ENCODE data around the gene RAP1GDS1.
"Not testable (repeated sequence)": the region's sequence is repeated elsewhere in the genome, so short reads cannot be mapped to it uniquely, and the experiment has no call there.

Gene RAP1GDS1

DNA sequence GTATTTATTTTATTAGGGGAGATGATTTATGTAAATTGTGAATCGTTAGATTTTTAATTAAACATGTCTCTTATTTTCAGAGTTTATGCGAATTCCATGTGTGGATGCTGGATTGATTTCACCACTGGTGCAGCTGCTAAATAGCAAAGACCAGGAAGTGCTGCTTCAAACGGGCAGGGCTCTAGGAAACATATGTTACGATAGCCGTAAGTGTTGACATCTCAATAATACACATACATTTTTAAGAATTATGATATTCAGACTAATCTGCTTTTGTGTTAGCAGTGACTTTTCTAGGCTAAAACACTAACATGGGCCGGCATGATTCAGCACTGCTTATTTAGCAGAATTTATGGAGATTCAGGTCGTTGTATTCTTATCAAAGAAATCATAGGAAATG is 91.2 kb downstream of the RAP1GDS1 start:
- DNase-seq (ENCODE audit: low spot score), result no peak

DNA sequence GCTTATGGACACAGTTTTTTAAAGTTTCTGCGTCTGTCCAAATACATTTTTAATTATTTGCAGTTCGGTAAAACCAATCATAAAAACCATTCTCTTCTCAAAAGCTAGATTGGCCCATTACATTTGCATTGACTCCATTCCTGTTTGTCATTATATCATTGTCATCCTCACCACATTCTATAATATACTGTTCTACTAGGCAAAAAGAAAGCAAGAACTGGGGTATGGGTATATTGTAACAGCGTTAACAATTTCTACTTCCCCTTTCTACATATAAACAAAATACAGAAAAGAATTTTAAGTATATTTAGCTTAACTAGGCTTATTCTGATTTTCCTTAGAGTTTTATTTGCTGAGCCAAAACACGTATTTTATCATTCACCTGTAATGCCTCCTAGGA is 91.8 kb downstream of the RAP1GDS1 start:
- DNase-seq (ENCODE audit: low spot score), result no peak

DNA sequence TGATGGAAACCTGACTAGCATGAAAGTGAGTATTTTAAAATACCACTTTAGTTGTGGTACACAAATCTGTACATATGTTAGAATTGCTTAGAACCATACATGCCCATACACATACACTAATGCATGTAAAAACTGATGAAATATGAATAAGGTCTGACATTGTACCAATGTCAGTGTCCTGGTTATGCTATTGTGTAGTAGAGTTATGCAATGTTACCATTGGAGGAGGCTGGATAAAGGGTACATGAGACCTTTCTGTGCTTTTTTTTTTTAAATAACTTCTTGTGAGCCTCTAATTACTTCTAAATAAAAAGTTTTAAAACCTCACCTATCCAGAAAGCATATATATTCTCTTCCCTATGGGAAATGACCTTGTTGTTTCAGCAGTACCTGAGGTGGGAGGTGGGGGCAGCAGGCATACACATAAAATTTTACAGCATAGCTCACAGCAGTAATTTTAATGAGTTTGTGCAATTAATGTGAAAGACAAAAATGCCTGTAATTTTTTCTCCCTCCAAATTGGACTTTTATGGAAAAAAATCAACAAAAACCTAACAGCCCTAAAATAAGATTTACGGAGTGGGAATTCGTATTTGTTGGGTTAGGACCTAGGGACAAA is 97.6 kb downstream of the RAP1GDS1 start:
- DNase-seq (ENCODE audit: low spot score), result no peak

DNA sequence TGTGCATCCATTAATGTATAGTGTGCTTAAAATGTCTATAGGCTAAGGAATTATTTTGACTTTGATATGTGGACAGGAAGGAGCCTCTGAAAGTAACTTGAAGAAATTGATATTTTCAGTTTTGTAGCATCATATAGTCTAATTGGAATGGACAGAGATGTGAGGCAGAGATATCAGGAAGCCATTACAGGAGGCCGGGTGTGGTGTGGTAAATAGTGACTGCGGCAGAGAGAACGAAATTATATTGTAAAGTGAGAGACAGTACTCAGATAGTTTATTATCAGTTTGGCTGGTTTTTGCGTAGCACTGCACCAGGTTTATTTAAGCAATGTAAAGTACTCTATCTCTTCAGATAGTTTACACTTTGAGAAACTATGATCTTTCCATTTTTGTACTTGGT is 98.5 kb downstream of the RAP1GDS1 start:
- DNase-seq (ENCODE audit: low spot score), result no peak

DNA sequence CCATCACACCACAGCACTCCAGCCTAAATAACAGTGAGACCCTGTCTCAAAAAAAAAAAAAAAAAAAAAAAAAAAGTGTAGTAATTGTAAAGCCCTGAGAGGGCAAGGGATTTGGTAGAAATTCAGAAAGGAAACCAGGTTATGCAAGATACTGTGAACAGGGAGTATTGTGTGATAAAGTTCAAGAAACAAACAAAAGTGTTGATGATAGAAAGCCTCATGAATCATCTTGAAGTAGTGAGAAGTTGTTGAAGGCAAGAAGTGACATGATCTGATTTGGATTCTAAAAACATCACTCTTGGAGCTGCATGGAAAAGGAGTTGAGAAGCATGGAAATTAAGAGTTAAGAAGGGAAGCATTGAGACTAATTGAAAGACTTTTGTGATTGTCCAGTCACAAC is 102.2 kb downstream of the RAP1GDS1 start:
- DNase-seq (ENCODE audit: low spot score), result no peak

DNA sequence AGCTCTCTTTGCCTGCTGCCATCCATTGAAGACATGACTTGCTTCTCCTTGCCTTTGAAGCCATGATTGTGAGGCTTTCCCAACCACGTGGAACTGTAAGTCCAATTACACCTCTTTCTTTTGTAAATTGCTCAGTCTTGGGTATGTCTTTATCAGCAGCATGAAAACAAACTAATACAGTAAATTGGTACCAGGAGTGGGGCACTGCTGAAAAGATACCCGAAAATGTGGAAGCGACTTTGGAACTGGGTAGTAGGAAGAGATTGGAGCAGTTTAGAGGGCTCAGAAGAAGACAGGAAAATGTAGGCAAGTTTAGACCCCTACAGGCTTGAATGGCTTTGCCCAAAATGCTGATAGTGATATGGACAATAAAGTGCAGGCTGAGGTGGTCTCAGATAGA is 105.1 kb downstream of the RAP1GDS1 start:
- DNase-seq (ENCODE audit: low spot score), result not testable (repeated sequence)

DNA sequence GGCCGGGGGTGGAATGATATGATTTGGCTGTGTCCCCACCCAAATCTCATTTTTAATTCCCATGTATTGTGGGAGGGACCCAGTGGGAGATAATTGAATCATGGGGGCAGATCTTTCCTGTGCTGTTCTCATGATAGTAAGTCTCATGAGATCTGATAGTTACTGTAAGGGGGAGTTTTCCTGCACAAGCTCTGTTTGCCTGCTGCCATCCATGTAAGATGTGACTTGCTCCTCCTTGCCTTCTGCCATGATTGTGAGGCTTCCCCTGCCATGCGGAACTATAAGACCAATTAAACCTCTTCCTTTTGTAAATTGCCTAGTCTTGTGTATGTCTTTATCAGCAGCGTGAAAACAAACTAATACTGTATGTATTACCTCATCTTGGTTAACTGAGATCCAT is 106.8 kb downstream of the RAP1GDS1 start:
- not testable (repeated sequence) for DNase-seq (ENCODE audit: low spot score)

DNA sequence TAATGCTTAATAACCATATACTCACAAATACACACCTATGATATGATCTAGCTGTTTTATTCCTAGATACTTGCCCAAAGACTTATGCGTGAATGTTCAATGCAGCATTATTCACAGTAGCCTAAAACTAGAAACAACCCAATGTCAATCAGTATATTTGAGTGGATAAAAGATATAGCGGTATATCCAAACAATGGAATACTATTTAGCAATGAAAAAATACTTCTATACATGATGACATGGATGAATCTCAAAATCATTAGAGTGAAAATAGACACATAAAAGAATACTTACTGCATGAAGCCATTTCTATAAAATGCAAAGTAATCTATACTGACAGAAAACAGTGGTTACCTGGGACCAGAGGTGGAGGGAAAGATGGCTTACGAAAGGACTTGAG is 108.1 kb downstream of the RAP1GDS1 start:
- no peak for DNase-seq (ENCODE audit: low spot score)

DNA sequence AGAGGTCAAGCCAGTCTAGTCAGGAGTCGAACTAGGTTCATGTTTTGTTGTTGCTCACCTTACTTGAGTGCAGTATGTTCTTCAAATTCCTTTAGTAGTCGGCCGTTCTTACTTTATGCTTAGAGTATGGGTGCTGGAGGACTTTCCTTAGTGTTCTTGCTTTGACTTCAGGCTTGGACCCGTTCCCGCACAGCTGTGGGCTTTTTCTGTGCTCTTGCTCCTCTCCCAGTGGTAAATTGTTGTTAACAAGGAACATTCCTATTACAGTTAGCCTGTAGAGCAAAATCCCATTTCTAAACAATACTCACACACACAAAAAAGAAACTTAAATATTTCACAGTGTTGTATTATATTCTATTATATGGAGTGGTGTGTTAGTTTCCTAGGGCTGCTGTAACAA is 113.5 kb downstream of the RAP1GDS1 start:
- no peak for DNase-seq (ENCODE audit: low spot score)

DNA sequence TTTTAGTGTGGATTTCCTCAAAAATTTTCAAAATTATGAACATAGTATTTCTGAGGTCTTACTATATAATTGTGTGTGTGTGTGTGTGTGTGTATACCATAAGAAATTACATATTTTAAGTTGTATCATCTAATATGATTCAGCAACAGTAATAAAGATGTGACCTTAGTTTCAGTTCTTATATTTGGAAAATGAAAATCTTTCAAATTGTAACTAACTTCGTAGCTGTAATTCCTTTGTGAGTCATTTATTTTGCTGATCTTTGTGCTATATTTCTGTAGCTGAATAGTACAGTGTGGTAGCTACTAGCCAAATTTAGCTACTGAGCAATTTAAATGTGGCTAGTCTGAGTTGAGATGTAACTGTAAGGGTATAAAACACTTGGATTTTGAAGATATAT is 116.4 kb downstream of the RAP1GDS1 start:
- no peak for DNase-seq (ENCODE audit: low spot score)

DNA sequence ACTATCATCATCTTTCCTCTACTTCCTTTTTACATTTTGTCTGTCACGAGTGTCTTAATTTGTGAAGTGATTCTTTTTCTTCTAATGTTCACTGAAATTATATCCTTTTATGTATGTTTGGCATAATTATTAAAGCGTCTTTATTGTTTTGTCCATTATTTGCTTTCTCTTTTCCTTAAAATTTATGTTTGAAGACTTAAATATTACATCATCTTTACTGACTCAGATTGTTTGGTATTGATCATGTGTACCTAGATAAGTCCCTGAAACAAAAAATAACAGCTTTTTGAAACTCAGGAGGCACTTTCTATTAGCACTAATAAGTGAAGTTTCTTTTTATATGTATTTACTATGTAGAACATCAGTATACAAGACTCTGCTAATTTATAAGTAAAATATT is 120.1 kb downstream of the RAP1GDS1 start:
- no peak for DNase-seq (ENCODE audit: low spot score)

DNA sequence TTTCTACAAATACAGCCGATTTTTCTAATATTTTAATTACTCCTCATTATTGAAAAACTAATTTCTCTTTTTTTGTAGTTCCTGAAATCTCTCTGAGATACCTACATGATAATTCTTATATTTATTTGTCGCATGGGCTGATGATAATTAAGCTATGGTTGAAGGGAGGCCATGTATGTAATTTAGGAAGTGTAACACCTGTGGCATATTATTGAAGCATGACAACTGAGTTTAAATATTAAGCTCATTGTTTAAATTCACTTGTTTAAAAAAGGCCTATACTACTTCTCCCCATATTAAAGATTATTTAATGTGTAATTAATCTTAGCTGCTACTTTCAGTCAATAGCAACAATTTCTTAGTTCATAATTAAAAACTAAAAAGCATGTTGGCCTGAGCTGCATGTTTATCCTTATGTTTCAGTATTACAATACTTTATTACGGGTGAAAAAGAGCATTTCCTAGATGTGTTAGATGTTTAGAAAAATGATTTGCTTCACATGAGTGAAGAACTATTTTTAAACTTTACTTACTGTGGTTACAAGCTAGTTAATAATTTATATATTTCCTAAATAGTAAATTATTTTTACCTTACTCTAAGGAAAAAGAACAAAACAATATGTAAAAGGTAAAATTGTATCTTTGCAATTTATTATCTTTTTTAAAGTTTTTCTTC is 122.4 kb downstream of the RAP1GDS1 start:
- no peak for DNase-seq (ENCODE audit: low spot score)

DNA sequence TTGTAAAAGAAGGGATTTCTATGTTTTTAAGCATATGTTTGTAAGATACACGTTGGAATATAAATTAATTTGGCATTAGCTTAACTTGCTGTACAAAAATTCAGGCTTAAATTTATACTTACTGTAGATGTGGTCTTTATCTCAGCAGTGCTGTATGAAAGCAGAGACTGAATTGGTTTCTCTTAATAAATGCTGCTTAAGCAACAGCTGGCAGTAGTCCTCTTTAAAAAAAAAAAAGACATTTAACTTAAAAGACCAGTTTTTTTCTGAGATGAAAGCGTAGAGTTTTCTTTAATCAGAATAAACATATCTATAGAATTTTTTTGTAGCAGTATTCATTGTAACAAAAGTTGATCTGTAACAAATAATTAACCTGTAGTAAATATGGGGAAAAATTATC is 124.6 kb downstream of the RAP1GDS1 start:
- DNase-seq (ENCODE audit: low spot score), result no peak

DNA sequence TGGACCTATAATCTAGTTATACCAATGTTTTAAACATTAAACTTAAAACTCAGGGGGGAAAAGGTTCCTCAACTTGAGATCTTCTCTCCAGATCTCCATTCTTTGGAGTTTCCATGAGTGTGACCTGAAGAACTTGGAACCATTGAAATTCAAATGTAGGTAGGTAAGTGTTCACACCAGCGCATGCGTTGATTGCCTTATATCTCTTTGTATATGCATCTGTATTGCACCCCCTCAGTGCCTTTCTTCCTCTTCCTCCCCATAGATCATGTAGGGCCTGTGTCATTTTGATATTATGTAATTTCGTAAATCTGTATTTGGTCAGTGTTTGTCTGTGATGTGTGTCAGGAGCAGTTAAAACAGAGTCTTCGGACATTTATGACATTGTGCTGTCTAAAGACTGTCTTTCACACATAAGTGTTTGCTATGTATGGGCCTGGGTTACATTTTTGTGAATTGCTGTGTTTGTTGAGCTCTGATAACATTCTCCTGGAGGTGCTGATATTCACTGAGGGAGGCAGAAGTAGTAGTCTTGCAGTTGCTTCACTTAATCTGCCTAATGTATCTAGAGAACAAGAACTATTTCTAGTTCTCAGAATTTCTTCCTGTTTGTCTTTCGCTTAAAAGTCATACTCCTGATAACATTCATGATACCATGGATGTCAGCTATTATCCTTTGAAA is 126.3 kb downstream of the RAP1GDS1 start:
- DNase-seq (ENCODE audit: low spot score), result no peak

DNA sequence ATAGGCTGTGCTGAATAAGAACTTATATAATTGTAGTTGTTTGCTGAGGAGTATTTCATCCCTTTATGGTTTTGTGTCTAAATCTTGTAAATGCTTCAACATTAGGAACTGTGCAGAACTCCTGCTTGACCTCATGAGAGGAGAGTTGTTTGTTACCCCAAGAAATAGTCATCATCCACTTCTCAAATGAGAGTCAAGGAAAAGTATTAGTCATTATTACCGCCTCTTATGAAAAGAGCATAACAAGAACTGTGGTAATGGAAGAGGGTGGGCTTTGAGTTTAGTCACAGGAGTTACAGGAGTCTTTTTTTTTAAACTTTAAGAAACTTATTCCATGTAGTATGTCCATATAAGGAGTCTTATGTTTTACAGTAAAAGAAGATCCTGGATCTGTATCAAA is 132.9 kb downstream of the RAP1GDS1 start:
- no peak for DNase-seq (ENCODE audit: low spot score)

DNA sequence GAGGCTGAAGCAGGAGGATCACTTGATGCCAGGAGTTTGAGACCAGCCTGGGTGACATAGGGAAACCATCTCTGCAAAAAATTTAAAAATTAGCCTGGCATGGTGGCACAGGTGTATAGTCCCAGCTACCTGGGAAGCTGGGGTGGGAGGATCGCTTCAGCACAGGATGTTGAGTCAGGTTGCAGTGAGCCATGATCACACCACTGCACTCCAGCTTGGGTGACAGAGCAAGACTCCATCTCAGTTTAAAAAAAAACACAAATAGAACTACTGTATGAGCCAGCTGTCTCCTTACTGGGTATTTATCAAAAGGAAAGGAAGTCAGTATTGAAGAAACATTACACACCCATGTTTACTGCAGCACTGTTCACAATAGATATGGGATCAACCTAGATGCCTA is 138.7 kb downstream of the RAP1GDS1 start:
- DNase-seq (ENCODE audit: low spot score), result no peak

DNA sequence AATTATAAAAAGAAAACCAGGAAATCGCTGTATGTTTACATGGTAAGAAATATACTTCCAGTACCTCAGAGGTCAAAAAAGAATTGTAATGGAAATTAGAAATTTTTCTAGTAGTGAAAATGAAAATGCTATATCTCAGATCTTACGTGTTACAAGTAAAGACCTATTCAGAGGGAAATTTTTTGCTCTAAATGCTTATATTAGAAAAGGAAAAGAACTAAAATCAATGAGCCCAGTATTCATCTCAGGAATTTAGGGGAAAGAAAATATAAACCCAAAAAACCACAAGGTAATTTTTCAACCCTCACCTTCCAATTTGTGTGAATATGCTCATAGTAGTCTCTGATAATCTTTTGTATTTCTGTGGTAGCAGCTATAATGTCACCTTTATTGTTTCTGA is 145.6 kb downstream of the RAP1GDS1 start:
- no peak for DNase-seq (ENCODE audit: low spot score)

DNA sequence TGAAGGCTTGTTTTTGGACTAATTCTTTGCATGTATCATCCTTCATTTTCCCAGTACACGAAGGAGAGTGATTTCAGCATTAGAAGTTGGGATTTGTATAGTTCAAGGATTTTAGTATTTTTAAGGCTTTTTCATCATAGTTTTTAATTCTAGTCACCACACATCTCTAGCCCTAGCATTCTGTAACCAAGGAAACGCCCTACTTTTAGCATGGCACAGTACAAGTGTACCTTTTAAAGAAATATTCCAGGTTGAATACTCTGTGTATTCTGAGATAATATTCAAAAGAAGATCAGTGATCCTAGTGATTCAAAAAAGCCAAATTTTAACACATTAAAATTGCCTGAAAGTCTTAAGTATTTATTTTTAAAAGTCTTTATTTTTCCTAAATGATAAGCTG is 150.5 kb downstream of the RAP1GDS1 start:
- no peak for DNase-seq (ENCODE audit: low spot score)

DNA sequence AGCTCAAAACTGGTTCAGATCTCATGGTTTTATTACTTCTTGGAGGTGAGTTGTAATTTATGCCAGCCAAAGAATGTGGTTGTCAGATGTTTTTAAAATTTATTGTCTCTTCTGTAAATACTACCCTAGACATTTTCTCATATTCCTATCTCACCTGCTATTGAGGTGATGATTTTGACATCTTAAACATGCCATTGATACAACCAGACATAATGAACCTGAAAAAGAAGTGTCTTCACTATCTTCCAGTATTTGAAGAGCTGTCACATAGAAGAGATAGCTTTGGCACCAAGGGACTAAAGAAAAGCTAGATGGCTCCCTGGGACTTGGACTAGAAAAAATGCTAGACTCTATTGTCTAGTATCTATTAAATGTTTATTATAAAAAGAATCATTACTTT is 155.7 kb downstream of the RAP1GDS1 start:
- DNase-seq (ENCODE audit: low spot score), result no peak

DNA sequence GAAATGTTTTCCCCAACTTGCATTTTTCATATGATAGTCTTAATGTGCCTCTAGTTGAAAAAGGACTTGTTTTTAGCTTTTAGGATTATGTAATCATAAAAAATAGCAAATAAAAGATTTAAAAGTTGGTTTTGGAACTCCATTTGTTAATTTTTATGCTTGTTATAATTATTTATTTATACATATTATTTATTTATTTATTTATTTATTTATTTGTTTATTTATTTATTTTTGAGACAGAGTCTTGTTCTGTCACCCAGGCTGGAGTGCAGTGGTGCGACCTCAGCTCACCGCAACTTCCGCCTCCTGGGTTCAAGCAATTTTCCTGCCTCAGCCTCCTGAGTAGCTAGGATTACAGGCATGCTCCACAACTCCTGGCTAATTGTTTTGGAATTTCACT is 159.0 kb downstream of the RAP1GDS1 start:
- DNase-seq (ENCODE audit: low spot score), result not testable (repeated sequence)

DNA sequence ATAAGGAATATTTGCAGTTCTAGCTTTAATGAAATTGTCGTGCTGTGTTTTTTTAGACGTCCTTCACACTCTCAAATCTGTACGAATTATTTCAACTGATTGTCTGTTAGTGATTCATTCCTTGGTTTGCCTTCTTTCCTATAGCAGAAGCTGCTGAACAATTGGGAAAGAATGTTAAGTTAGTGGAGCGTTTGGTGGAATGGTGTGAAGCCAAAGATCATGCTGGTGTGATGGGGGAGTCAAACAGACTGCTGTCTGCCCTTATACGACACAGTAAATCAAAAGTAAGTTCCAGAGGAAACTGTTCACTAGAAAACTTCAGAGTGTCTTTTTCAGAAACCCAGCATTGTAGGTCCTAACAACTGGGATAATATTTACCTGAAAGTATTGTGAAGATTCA is 159.9 kb downstream of the RAP1GDS1 start:
- DNase-seq (ENCODE audit: low spot score), result no peak

DNA sequence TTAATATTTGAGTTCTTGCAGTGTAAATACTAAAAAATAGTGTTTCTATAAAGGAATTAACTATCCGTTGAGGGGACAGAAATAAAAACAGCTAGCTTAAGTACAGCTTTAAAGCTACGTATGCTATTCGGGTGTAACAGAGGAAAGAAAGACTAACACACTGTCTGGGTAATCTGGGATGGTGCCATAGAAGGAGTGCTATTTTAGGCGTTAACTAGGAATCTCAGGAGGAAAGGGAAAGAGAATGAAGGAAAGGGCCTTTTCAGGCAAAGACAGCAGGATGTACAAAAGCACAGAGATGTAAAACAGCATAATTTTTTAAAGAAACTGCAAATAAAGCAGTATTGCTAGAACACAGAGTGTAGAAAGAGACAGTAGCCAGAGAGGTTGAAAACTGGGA is 161.8 kb downstream of the RAP1GDS1 start:
- DNase-seq (ENCODE audit: low spot score), result no peak

DNA sequence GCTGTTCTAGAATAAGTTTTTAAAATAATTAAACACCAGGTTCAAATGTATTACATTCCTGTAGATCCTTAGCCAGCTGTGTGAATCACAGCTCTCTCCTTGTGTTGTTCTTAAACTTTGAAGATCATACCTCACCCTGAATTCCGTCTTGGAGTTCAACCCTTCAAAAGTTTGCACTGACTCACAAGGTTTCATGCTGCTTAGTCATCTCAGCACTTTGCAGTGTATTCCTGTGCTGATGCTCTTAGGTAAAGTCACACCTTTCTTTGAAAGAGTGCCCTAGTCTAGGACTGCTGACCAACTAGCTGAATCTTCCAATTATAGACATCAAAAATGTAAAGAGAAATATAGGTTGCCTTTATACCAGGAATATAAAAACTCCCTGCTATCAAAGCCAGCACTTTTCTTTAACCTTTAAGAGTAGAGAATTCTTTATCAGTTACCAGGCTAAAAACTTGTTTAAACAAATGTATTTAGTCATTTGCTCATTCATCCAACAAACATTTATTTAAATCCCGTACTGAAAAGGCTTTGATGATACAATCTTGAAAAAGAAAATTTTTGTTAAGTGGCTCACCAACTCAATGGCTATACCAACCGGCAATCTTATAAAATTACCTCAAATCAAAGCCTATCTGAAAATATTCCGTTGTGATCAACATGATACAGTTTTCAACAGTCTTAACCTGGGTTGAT is 169.7 kb downstream of the RAP1GDS1 start:
- no peak for DNase-seq (ENCODE audit: low spot score)

Data from ecto neural progenitor cell (in vitro differentiated cells).